Prostate gland (tissue), 2 donors: ENCODE results near the gene ANGPTL4.

Source experiments
- POLR2A ChIP-seq: fragments of 450-650 bp; IDR thresholded peaks from one replicate; pipeline ENCODE4 v1.6.1; 2016; ENCODE audit warnings: antibody characterized with exemption, mild to moderate bottlenecking
- POLR2AphosphoS5 ChIP-seq: sonication (generic); formaldehyde crosslinking; IDR thresholded peaks from one replicate; pipeline ENCODE4 v1.6.1; 2017; ENCODE audit warnings: antibody characterized with exemption
- TF ChIP-seq, protein P1 (sequence below), 4 experiments: fragments of 200-600 bp in 2 of 4; fragments of 450-650 bp in 2 of 4; sonication (generic) in 2 of 4; IDR thresholded peaks; 1 replicate in 3 of 4; 2 replicates in 1 of 4; pipeline ENCODE4 v1.5.1; 2016 to 2019; ENCODE audit warnings: antibody characterized with exemption in 4 of 4, mild to moderate bottlenecking in 2 of 4, moderate library complexity in 2 of 4

DNA sequence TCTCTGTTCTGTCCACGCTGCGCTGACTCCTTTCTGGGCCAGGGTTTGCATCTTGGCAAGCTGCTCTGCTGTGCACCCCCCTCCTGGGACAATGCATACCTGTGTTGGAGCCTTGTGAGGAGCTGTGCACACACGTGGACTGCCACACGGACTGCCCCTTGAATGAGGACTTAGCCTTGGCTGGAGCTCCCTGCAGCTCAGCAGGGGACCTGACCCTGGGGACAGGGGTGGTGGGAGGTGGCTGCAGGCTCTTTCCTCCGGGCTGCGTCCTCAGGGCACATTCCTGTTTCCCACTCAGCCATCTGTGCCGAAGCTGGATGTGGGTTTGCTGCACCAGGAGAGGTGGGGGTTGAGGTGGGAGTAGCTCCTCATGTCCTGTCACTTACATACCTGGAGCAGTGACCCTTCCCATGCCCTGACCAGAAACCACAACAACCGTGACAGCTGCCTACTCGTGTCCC is 34.4 kb downstream of the ANGPTL4 start:
- TF ChIP-seq, protein P1, sequence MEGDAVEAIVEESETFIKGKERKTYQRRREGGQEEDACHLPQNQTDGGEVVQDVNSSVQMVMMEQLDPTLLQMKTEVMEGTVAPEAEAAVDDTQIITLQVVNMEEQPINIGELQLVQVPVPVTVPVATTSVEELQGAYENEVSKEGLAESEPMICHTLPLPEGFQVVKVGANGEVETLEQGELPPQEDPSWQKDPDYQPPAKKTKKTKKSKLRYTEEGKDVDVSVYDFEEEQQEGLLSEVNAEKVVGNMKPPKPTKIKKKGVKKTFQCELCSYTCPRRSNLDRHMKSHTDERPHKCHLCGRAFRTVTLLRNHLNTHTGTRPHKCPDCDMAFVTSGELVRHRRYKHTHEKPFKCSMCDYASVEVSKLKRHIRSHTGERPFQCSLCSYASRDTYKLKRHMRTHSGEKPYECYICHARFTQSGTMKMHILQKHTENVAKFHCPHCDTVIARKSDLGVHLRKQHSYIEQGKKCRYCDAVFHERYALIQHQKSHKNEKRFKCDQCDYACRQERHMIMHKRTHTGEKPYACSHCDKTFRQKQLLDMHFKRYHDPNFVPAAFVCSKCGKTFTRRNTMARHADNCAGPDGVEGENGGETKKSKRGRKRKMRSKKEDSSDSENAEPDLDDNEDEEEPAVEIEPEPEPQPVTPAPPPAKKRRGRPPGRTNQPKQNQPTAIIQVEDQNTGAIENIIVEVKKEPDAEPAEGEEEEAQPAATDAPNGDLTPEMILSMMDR (IDR thresholded peaks at IDR 0.05): no peak
- TF ChIP-seq POLR2A (no peak), POLR2AphosphoS5 (no peak)
